Parathyroid adenoma (tissue), 2 donors: ENCODE data around the gene ZNF32.
A peak's percentile ranks its signal among the peaks of the same experiment; 100 is the strongest.

ENCODE experiments used
- H2AFZ ChIP-seq: fragments of 300-600 bp; sonication (generic); one replicate; pipeline ENCODE4 v1.7.0; 2017; ENCODE audit warnings: antibody characterized with exemption, mild to moderate bottlenecking
- H3K27ac ChIP-seq: fragments of 300-600 bp; sonication (generic); one replicate; pipeline ENCODE4 v1.7.0; 2017
- H3K27me3 ChIP-seq: fragments of 300-600 bp; sonication (generic); one replicate; pipeline ENCODE4 v1.7.0; 2017; ENCODE audit warnings: low read length; ENCODE audit not compliant: control insufficient read depth, insufficient read depth
- H3K36me3 ChIP-seq: fragments of 300-600 bp; sonication (generic); one replicate; pipeline ENCODE4 v1.7.0; 2017; ENCODE audit warnings: low read length; ENCODE audit not compliant: control insufficient read depth, insufficient read depth
- H3K4me1 ChIP-seq: fragments of 300-600 bp; sonication (generic); one replicate; pipeline ENCODE4 v1.7.0; 2017; ENCODE audit warnings: control low read depth
- H3K4me2 ChIP-seq: fragments of 300-600 bp; sonication (generic); one replicate; pipeline ENCODE4 v1.7.0; 2017; ENCODE audit warnings: low read length
- H3K4me3 ChIP-seq: fragments of 300-600 bp; sonication (generic); one replicate; pipeline ENCODE4 v1.7.0; 2017; ENCODE audit warnings: low read depth, low read length
- H3K79me2 ChIP-seq: fragments of 300-600 bp; sonication (generic); one replicate; pipeline ENCODE4 v1.7.0; 2017; ENCODE audit warnings: control low read depth
- H3K9ac ChIP-seq: fragments of 300-600 bp; sonication (generic); one replicate; pipeline ENCODE4 v1.7.0; 2017; ENCODE audit warnings: mild to moderate bottlenecking
- H3K9me3 ChIP-seq: fragments of 300-600 bp; sonication (generic); one replicate; pipeline ENCODE4 v1.7.0; 2017; ENCODE audit warnings: low read length; ENCODE audit not compliant: control insufficient read depth
- CTCF ChIP-seq: fragments of 300-600 bp; sonication (generic); IDR thresholded peaks from one replicate; pipeline ENCODE4 v1.7.0; 2017; ENCODE audit warnings: antibody characterized with exemption, mild to moderate bottlenecking
- donor health status: primary hyperparathyroidism.

Gene ZNF32

GRCh38 chr10:43648398-43649184 is at the start of gene ZNF32:
Gene ZNF32, minus strand, starts transcription at chr10:43648881. Its CDS starts 2,748 bp downstream, at chr10:43646133.
- Histone ChIP-seq H2AFZ (peak within 1 kb of the TSS; percentile 99), H3K4me1 (peaks cover 3% of the 10 kb centered on the region), H3K4me2 (peak within 1 kb of the TSS; percentile 97), H3K4me3 (peak within 1 kb of the TSS; percentile 86), H3K79me2 (no peaks in the 10 kb centered on the region), H3K27ac (peak within 1 kb of the TSS; percentile 70), H3K36me3 (peaks cover 12% of the 10 kb centered on the region), H3K9ac (peak within 1 kb of the TSS; percentile 98), H3K27me3 (no peaks in the 10 kb centered on the region), H3K9me3 (no peaks in the 10 kb centered on the region)
- no peak for TF ChIP-seq CTCF

GRCh38 chr10:43698156-43698555 is 49.5 kb upstream of the ZNF32 start:
- H2AFZ ChIP-seq, result no peak overlapping the region
- no peak overlapping the region for H3K4me2 ChIP-seq
- H3K4me1 ChIP-seq, result no peaks in the 10 kb centered on the region
- H3K4me3 ChIP-seq, result no peak overlapping the region
- H3K27ac ChIP-seq, result no peak overlapping the region
- no peaks in the 10 kb centered on the region for H3K79me2 ChIP-seq
- no peak overlapping the region for H3K9ac ChIP-seq
- no peaks in the 10 kb centered on the region for H3K27me3 ChIP-seq
- no peaks in the 10 kb centered on the region for H3K9me3 ChIP-seq
- no peak for TF ChIP-seq CTCF
- H3K36me3 ChIP-seq, result no peaks in the 10 kb centered on the region

GRCh38 chr10:43696909-43697483 is 48.3 kb upstream of the ZNF32 start:
- no peak overlapping the region for H3K27ac ChIP-seq
- no peaks in the 10 kb centered on the region for H3K36me3 ChIP-seq
- H3K4me1 ChIP-seq, result no peaks in the 10 kb centered on the region
- no peak overlapping the region for H3K4me3 ChIP-seq
- no peaks in the 10 kb centered on the region for H3K9me3 ChIP-seq
- H3K27me3 ChIP-seq, result no peaks in the 10 kb centered on the region
- H2AFZ ChIP-seq, result no peak overlapping the region
- H3K9ac ChIP-seq, result no peak overlapping the region
- TF ChIP-seq CTCF, result no peak
- no peaks in the 10 kb centered on the region for H3K79me2 ChIP-seq
- no peak overlapping the region for H3K4me2 ChIP-seq

GRCh38 chr10:43695730-43696129 is 47.0 kb upstream of the ZNF32 start:
- no peak overlapping the region for H3K9ac ChIP-seq
- H3K36me3 ChIP-seq, result no peaks in the 10 kb centered on the region
- no peaks in the 10 kb centered on the region for H3K27me3 ChIP-seq
- H3K4me1 ChIP-seq, result no peaks in the 10 kb centered on the region
- H3K79me2 ChIP-seq, result no peaks in the 10 kb centered on the region
- no peaks in the 10 kb centered on the region for H3K9me3 ChIP-seq
- H3K4me2 ChIP-seq, result no peak overlapping the region
- H3K27ac ChIP-seq, result no peak overlapping the region
- TF ChIP-seq CTCF, result no peak
- no peak overlapping the region for H3K4me3 ChIP-seq
- H2AFZ ChIP-seq, result no peak overlapping the region

GRCh38 chr10:43695321-43695720 is 46.6 kb upstream of the ZNF32 start:
- no peaks in the 10 kb centered on the region for H3K9me3 ChIP-seq
- no peaks in the 10 kb centered on the region for H3K27me3 ChIP-seq
- H3K36me3 ChIP-seq, result no peaks in the 10 kb centered on the region
- no peak overlapping the region for H3K27ac ChIP-seq
- no peak overlapping the region for H3K4me3 ChIP-seq
- H2AFZ ChIP-seq, result no peak overlapping the region
- H3K4me2 ChIP-seq, result no peak overlapping the region
- no peak for TF ChIP-seq CTCF
- H3K9ac ChIP-seq, result no peak overlapping the region
- no peaks in the 10 kb centered on the region for H3K4me1 ChIP-seq
- H3K79me2 ChIP-seq, result no peaks in the 10 kb centered on the region
